Measurements from ENCODE around the gene TENT5C. TPM values are rescaled to one million over a fixed set of nuclear protein-coding genes. Genes with fewer than 3 reads are reported as not detected.

TENT5C gene
- total RNA-seq, 1 experiment from 2014 or later, result 19.8 TPM

DNA sequence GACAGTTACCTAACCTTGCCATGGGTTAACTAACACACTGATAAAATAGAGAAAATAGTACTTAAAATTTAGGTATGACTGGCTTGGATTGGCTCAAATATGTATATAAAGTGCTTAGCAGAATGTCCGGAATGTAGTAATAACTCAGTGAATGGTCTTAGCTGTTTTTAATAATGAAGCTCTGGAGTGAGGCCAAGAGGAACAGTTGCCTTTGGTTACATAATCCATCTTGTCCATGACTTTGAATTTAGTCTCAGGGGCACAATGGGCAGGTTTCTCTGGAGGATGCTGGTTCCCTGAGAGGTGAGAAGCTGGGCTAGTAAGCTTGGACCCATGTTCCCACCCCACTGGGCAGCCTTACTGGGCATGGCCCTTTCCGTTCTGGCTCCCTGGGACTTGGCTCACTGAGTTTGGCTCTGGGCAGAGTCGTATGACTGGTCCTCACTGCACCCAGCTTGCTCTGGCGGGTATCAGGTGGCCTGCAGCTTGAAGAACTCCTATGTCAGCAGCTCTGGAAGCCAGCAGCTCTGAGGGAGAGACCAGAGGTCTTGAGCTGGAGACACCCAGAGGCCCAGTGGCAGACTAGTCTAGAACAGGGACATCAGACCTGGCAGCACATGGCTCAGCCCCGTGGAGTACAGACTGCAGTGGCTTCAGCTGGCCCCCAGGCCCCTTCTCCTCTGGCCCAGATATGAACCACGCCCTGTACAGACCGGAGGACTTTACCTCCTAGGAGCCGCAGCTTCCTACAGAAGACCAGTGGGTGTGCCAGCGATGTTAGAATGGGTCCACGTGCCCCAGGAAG, 40.4 kb downstream of the TENT5C start:
- TF ChIP-seq, protein P1, sequence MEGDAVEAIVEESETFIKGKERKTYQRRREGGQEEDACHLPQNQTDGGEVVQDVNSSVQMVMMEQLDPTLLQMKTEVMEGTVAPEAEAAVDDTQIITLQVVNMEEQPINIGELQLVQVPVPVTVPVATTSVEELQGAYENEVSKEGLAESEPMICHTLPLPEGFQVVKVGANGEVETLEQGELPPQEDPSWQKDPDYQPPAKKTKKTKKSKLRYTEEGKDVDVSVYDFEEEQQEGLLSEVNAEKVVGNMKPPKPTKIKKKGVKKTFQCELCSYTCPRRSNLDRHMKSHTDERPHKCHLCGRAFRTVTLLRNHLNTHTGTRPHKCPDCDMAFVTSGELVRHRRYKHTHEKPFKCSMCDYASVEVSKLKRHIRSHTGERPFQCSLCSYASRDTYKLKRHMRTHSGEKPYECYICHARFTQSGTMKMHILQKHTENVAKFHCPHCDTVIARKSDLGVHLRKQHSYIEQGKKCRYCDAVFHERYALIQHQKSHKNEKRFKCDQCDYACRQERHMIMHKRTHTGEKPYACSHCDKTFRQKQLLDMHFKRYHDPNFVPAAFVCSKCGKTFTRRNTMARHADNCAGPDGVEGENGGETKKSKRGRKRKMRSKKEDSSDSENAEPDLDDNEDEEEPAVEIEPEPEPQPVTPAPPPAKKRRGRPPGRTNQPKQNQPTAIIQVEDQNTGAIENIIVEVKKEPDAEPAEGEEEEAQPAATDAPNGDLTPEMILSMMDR (IDR thresholded peaks at IDR 0.05; ENCODE audit: insufficient read depth in 1 of 2, low read depth in 1 of 2, low read length in 1 of 2, severe bottlenecking in 1 of 2, unreplicated experiment in 1 of 2), result no peak
- Mint-ChIP-seq H3K36me3 (ENCODE audit: insufficient read depth, unreplicated experiment) (no peaks in the 10 kb centered on the region), H3K27me3 (ENCODE audit: insufficient read depth, unreplicated experiment) (no peaks in the 10 kb centered on the region), H3K27ac (ENCODE audit: unreplicated experiment) (no peak overlapping the region), H3K4me3 (ENCODE audit: unreplicated experiment) (no peak overlapping the region), H3K9me3 (ENCODE audit: unreplicated experiment) (no peaks in the 10 kb centered on the region), H3K4me1 (ENCODE audit: low read depth, unreplicated experiment) (no peaks in the 10 kb centered on the region)
- BruUV-seq (replicated peaks), result no TSS peak
- Histone ChIP-seq H3K36me3 (ENCODE audit: control insufficient read depth, insufficient read depth, low read length) (no peaks in the 10 kb centered on the region), H3K27me3 (replicated peaks; ENCODE audit: control insufficient read depth, insufficient read depth, low read length) (no peaks in the 10 kb centered on the region), H3K4me1 (no peaks in the 10 kb centered on the region), H3K9me3 (no peaks in the 10 kb centered on the region), H3K4me3 (ENCODE audit: low read depth, low read length) (no peak overlapping the region)
- DNase-seq, result no peak
- intact Hi-C loops (cut with micrococcal nuclease; ENCODE audit: unreplicated experiment), result no loop called here
- ChIA-PET CTCF (no interaction called here), POLR2A (no interaction called here)

DNA sequence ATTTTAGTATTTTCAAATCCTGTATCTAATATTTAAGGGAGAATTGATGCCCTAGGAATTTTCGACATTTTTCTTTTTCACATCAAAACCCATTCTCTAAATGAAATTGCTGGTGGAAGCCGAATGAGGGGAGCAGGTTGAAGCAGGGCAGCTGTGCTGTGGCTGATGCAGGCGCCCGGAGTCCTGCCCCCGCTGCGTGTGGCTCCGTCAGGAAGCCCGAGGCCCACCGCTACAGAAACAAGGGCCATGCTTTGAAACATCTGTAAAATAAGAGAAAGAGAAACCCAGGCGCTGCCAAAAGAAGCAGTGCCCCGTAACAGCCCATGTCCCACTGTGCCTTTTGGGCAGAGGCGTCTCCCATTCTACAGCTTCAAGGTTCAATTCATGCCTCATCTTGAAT, 41.1 kb downstream of the TENT5C start:
- Histone ChIP-seq H3K9me3 (no peaks in the 10 kb centered on the region), H3K4me3 (ENCODE audit: low read depth, low read length) (no peak overlapping the region), H3K27me3 (replicated peaks; ENCODE audit: control insufficient read depth, insufficient read depth, low read length) (no peaks in the 10 kb centered on the region), H3K4me1 (no peaks in the 10 kb centered on the region), H3K36me3 (ENCODE audit: control insufficient read depth, insufficient read depth, low read length) (no peaks in the 10 kb centered on the region)
- intact Hi-C loops (cut with micrococcal nuclease; ENCODE audit: unreplicated experiment), result no loop called here
- Mint-ChIP-seq H3K4me3 (ENCODE audit: unreplicated experiment) (no peak overlapping the region), H3K9me3 (ENCODE audit: unreplicated experiment) (no peaks in the 10 kb centered on the region), H3K27ac (ENCODE audit: unreplicated experiment) (no peak overlapping the region), H3K27me3 (ENCODE audit: insufficient read depth, unreplicated experiment) (no peaks in the 10 kb centered on the region), H3K4me1 (ENCODE audit: low read depth, unreplicated experiment) (no peaks in the 10 kb centered on the region), H3K36me3 (ENCODE audit: insufficient read depth, unreplicated experiment) (no peaks in the 10 kb centered on the region)
- TF ChIP-seq, protein P1 (IDR thresholded peaks at IDR 0.05; ENCODE audit: insufficient read depth in 1 of 2, low read depth in 1 of 2, low read length in 1 of 2, severe bottlenecking in 1 of 2, unreplicated experiment in 1 of 2), result no peak
- POLR2A ChIA-PET, result no interaction called here
- BruUV-seq (replicated peaks), result no TSS peak
- CTCF ChIA-PET, result no interaction called here
- no peak for DNase-seq

DNA sequence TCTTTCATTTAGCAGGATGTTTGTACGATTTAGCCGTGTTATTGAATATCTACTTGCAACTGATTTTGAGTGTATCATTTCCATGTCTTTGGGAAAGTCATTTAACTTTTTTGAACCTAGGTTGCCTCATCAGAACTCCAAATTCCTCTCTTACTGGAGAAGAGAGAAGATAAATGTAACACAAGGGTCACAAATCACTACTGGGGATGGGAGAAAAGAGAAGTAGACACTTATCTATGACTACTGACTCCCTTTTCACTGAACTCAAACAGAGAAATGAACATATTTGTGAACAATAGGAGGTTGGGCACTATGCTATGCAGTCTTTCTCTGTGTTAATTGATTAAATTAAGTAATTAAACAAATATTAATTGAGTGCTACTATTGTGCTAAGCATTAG, 42.2 kb downstream of the TENT5C start:
- intact Hi-C loops (cut with micrococcal nuclease; ENCODE audit: unreplicated experiment), result no loop called here
- no TSS peak for BruUV-seq (replicated peaks)
- Mint-ChIP-seq H3K9me3 (ENCODE audit: unreplicated experiment) (no peaks in the 10 kb centered on the region), H3K36me3 (ENCODE audit: insufficient read depth, unreplicated experiment) (no peaks in the 10 kb centered on the region), H3K4me3 (ENCODE audit: unreplicated experiment) (no peak overlapping the region), H3K4me1 (ENCODE audit: low read depth, unreplicated experiment) (peaks cover 7% of the 10 kb centered on the region), H3K27ac (ENCODE audit: unreplicated experiment) (no peak overlapping the region), H3K27me3 (ENCODE audit: insufficient read depth, unreplicated experiment) (no peaks in the 10 kb centered on the region)
- Histone ChIP-seq H3K4me1 (no peaks in the 10 kb centered on the region), H3K36me3 (ENCODE audit: control insufficient read depth, insufficient read depth, low read length) (no peaks in the 10 kb centered on the region), H3K9me3 (no peaks in the 10 kb centered on the region), H3K27me3 (replicated peaks; ENCODE audit: control insufficient read depth, insufficient read depth, low read length) (no peaks in the 10 kb centered on the region), H3K4me3 (ENCODE audit: low read depth, low read length) (no peak overlapping the region)
- ChIA-PET CTCF (no interaction called here), POLR2A (no interaction called here)
- TF ChIP-seq, protein P1 (IDR thresholded peaks at IDR 0.05; ENCODE audit: insufficient read depth in 1 of 2, low read depth in 1 of 2, low read length in 1 of 2, severe bottlenecking in 1 of 2, unreplicated experiment in 1 of 2), result no peak
- no peak for DNase-seq

All from Caco-2 (cell line).